ENCODE measurements around the gene CD3D.
A peak's percentile ranks its signal among the peaks of the same experiment; 100 is the strongest.

The CD3D gene

GRCh38 chr11:118304227-118304567, 38.3 kb downstream of the CD3D start:
- no peak for DNase-seq (ENCODE audit: low read depth in 2 of 2)

- no peak for DNase-seq (ENCODE audit: low read depth in 2 of 2)
Observed at GRCh38 chr11:118301600-118302195, 40.8 kb downstream of the CD3D start.

DNA sequence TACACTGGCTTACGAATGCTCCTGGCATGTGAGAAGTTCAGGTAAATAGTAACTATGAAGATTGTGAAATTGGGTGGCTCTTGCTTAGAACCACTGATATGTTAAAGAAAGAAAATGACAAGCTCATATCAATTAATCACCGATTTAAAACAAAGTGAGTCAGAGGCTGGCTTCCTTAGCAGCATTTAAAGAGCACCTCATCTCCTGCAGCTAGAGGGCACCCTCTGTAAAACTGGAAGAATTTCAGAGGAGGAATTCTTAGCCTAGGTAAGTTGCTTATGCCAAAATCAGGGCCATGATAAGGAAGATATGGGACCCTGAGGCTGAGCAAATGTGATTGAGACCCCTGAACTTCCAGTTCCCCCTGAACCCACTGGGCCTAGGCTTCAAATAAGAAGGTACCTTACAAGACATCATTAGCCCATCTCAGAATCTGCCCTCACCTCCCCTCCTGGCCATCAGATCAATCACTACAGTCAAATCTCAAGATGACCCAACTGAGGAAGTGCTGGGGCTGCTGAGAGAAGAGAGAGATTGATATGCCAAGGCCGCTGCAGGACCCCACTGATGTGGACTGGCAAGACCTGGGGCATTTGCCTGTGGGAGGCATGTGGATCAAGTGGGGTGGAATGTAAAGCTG, 46.6 kb downstream of the CD3D start:
- DNase-seq (ENCODE audit: low read depth in 2 of 2): no peak

DNA sequence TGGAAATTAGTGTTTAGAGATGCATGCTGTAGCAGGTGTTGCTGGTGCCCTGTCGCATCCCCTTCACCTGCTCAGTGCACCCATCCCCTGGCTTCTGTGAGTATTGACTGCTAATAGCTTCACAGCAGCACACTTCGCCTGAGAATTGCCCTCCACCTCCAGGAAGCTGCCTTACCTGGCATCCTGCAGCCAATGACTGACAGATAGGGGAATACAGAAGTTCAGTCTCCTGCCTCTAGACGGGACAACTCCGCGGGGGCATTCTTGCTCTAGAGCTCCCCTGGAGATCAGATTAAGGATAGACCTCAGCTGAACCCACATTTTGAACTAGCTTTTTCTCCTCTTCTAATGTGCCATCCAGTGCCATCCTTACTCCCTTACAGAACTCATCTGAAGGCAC, 47.3 kb downstream of the CD3D start:
- DNase-seq (ENCODE audit: low read depth in 2 of 2): no peak

GRCh38 chr11:118294053-118294452, 48.5 kb downstream of the CD3D start:
- DNase-seq (ENCODE audit: low read depth in 2 of 2): no peak

GRCh38 chr11:118291477-118292135, 50.9 kb downstream of the CD3D start:
- DNase-seq (ENCODE audit: low read depth in 2 of 2): no peak

DNA sequence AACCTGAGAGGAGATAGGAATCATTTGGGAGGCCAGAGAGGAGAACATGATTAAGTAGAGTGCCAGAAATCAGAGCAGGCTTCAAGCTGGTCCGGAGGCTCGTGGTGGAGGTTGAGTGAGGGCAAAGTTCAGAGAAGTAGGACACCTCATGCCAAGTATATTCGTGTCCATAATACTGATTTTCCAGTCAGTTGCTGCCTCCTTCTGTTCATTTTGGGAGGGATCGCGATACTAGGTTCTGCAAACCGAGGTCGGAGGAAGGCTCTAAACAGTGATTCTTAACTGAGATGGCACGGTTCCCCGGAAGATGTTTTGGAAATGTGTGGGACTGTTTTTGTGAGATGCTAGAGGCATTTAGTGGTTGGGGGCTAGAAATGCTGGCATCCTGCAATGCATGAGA, 51.6 kb downstream of the CD3D start:
- DNase-seq (ENCODE audit: low read depth in 2 of 2): no peak

DNA sequence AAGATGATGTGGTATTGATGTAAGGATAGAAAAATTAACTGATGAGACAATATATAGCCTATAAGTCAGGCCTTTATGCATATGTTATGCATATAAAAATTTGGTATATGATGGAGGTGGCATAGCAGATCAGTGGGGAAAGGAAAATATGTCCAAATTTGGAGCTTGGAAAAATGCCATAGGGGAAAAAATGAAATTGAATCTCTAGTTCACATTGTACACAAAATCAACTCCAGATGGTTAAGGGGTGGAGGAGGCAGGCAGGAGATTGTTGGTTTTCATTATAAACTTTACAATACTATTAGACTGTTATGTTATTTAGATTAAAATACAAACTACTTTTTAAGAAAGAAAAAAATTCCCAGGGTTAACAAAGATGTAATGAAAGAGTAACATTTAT, 53.1 kb downstream of the CD3D start:
- DNase-seq (ENCODE audit: low read depth in 2 of 2): peak; percentile 9 to 11

Measured in fibroblast of skin of left quadriceps (primary cell).